Measurements from ENCODE around the gene SPEN. TPM values are rescaled to one million over a fixed set of nuclear protein-coding genes. Genes with fewer than 3 reads are reported as not detected.
A peak's percentile ranks its signal among the peaks of the same experiment; 100 is the strongest.

Gene SPEN
- total and polyA plus RNA-seq, 9 of the 15 experiments (the other 6 are each of a cell fraction or from before 2014, with no cell fraction given) = 5.7 to 87.5 (median 27.2) TPM

DNA sequence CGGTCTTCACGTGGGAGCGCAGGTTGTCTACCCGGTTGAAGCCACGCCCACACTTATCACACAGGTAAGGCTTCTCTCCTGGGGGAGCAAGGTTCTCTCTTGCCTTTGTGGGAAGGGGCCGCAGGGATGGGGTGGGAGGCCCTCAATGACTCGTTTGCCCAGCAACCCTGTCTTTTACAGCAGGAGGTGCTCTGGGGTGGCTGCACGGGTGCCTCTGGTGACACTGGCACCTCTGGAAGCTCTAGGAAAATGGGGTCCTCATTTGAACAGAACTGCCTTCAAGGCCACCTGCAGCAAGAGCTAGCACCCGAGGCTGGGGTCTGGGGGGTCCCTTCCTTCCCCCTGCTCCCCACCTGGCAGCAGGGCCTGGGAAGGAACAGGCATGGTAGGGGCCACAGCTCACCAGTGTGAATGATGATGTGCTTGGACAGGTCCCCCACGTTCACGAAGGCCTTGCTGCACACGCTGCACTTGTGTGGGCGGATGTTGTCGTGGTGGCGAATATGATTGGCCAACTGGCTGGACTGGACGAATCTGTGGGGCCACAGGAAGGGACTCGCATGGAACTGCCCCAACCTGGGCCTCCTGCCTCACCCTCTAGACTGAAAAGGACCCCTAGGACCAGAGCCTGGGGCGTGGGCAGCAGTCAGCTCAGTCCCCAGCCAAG, 95.3 kb downstream of the SPEN start:
- no peaks in the 10 kb centered on the region for H3K27me3 ChIP-seq (ENCODE audit: control insufficient read depth in 2 of 2, insufficient read depth in 2 of 2, low read length in 2 of 2)
- no peak overlapping the region for H3K4me2 ChIP-seq (ENCODE audit: insufficient read depth, low read length)
- ChIA-PET POLR2A (interaction anchor here (0.9 to 2.6 kb wide), 3 partner anchors 9 to 103 kb away, joined by 5 to 10 read pairs (median 9); no protein-coding TSS in a partner anchor), CTCF (ENCODE audit: low intra/inter-chr PET ratio) (no interaction called here)
- TF ChIP-seq EGR1 (conservative IDR thresholded peaks at IDR 0.05) = peak; percentile 85
- TF ChIP-seq TCFL5 (CRISPR knock-in tag; conservative IDR thresholded peaks at IDR 0.05) = no peak
- TF ChIP-seq HNRNPH1 (optimal IDR thresholded peaks at IDR 0.05; ENCODE audit: low read depth, low read length) = no peak
- no peak for TF ChIP-seq ZBTB7A (IDR thresholded peaks at IDR 0.05; ENCODE audit: borderline replicate concordance, control insufficient read depth, low read depth, low read length)
- 0 out of 2 replicates have a peak, but pooled peaks have one; percentile 2 for TF ChIP-seq GABPB1 (CRISPR knock-in tag; IDR thresholded peaks at IDR 0.05)
- intact Hi-C loops (cut with micrococcal nuclease) = no loop called here
- H2AFZ ChIP-seq (ENCODE audit: low read depth, low read length) = no peak overlapping the region
- WGBS (ENCODE audit: insufficient coverage, low coverage, missing lambda C conversion rate) = 80% methylated on average over 17 of the region's 18 CpGs
- no peak for ATAC-seq
- DNase-seq (ENCODE audit: extremely low read depth in 1 of 4, low spot score in 3 of 4) = peak in 2 of 4 experiments; percentile 42 to 55
- in situ Hi-C loops (cut with MboI) = no loop called here
- H3K4me1 ChIP-seq (replicated peaks in 1 of 2; ENCODE audit: control insufficient read depth in 2 of 2, insufficient read depth in 2 of 2, low read length in 2 of 2) = peaks cover 0 to 37% of the 10 kb centered on the region in 2 experiments; a peak in 1 of 5 replicates
- no TSS peak for BruUV-seq (replicated peaks)
- H3K27ac ChIP-seq (ENCODE audit: extremely low read depth, low read depth, low read length) = no peak overlapping the region
- H3K4me3 ChIP-seq = no peak overlapping the region
- peak overlapping the region in 1 of 2 experiments; percentile 49; a peak in 2 of 4 replicates for H3K9ac ChIP-seq (ENCODE audit: insufficient read depth in 1 of 2, low read depth in 2 of 2, low read length in 2 of 2)
- H4K20me1 ChIP-seq (replicated peaks; ENCODE audit: control insufficient read depth, insufficient read depth, low read length) = no peaks in the 10 kb centered on the region
- H3K9me3 ChIP-seq (replicated peaks; ENCODE audit: control insufficient read depth, insufficient read depth, low read depth, low read length) = no peaks in the 10 kb centered on the region
- FAIRE-seq = no peak
- H3K9me1 ChIP-seq (ENCODE audit: control insufficient read depth, insufficient read depth, low read length) = no peaks in the 10 kb centered on the region
- H3K36me3 ChIP-seq (ENCODE audit: control insufficient read depth, insufficient read depth, low read length) = peaks cover 99% of the 10 kb centered on the region
- peaks cover 8% of the 10 kb centered on the region; the same call in 1 of the 3 replicates for H3K79me2 ChIP-seq (ENCODE audit: control insufficient read depth, insufficient read depth, low read length)

All from K562 (cell line).